GM18907 (cell line): ENCODE measurements around the gene ROPN1L.

Experiments
- ATAC-seq: cut with Tn5 transposase; IDR thresholded peaks from one replicate; pipeline ENCODE4 v1.9.1; 2021; ENCODE audit warnings: mild to moderate bottlenecking, moderate library complexity; ENCODE audit not compliant: unreplicated experiment

Gene ROPN1L

GRCh38 chr5:10427201-10427600 lies 14.5 kb upstream of the ROPN1L start:
- ATAC-seq = no peak

DNA sequence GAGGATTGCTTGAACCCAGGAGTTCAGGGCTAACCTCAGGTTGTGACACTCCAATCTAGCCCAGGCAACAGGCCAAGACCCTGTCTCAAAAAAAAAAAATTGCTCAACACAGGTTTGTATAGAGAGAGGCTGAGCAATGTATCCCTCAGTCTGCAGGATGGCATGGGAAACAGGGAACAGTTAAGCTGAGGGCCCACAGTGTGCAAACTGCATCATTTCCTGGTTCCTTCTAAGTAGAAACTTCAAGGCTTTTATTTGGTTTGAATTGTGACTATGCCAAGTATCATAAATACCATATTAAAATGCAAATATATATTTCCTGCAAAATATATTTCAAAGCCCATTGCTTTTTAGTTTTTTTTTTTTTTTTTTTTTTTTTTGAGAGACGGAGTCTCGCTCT lies 13.7 kb upstream of the ROPN1L start:
- no peak for ATAC-seq

- ATAC-seq = no peak
These were observed 10.3 kb upstream of the ROPN1L start for GRCh38 chr5:10431415-10431814.

GRCh38 chr5:10432059-10433008 lies 9.3 kb upstream of the ROPN1L start:
- no peak for ATAC-seq

GRCh38 chr5:10434392-10434791 lies 7.3 kb upstream of the ROPN1L start:
- no peak for ATAC-seq

GRCh38 chr5:10438301-10438700 lies 3.4 kb upstream of the ROPN1L start:
- no peak for ATAC-seq

- no peak for ATAC-seq
These were observed 2.0 kb upstream of the ROPN1L start for GRCh38 chr5:10439692-10440091.

DNA sequence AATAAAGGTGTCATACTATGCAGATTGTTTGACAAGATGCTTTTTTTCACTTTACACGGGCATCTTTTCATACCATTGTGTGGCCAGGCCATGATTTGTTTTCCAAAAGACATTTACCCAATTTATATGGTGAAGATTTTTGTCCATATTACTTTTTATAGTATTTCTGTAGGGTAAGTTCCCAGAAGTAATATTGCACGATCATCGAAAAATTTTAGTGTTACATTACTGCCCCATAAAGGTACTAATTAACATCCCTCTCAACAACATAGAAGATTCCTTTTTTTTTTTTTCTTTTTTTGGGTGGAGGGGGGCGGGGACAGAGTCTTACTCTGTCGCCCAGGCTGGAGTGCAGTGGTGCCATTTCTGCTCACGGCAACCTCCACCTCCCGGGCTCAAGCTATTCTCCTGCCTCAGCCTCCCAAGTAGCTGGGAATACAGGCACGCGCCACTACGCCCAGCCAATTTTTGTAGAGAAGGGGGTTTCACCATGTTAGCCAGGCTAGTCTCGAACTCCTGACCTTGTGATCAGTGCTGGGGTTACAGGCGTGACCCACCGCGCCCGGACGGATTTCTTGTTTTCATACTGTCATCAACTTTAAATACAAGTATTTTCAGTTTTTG lies 1.2 kb upstream of the ROPN1L start:
- ATAC-seq = no peak

- ATAC-seq = peak; percentile 46
These were observed 335 bp downstream of the ROPN1L start for GRCh38 chr5:10441992-10442435.

GRCh38 chr5:10442576-10442975 lies 897 bp downstream of the ROPN1L start:
- ATAC-seq = no peak

DNA sequence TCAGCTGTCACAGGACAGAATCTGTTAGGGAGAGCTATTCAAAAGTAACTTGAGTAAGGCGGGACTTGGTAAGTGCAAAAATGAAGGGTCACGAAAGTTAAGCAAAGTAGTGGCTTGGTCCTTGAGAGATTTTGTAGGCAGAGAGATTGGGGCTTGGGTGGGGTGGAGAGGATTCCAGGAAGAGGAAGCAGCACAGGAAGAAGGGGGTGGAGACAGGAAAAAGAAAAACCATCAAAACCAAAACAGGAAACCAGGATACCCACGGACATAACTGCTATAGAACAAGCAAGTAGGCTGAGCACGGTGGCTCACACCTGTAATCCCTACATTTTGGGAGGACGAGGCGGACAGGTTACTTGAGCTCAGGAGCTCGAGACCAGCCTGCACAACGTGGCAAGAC lies 3.7 kb downstream of the ROPN1L start:
- ATAC-seq = no peak

DNA sequence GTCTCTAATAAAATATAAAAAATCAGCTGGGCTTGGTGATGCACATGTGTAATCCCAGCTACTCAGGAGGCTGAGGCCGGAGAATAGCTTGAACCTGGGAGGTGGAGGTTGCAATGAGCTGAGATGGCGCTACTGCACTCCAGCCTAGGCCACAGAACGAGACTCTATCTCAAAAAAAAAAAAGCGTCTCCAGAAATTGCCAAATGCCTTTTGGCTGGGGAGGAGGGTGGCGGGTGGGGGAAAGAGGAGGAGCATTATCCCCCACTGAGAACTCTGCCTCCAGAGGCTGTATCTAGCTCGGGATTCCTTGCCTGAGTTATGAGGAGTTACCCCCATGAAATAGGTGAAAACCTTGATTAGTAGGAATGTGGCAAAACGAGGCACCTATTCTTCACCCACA lies 4.8 kb downstream of the ROPN1L start:
- no peak for ATAC-seq

GRCh38 chr5:10447041-10447440 lies 5.4 kb downstream of the ROPN1L start:
- ATAC-seq = no peak

DNA sequence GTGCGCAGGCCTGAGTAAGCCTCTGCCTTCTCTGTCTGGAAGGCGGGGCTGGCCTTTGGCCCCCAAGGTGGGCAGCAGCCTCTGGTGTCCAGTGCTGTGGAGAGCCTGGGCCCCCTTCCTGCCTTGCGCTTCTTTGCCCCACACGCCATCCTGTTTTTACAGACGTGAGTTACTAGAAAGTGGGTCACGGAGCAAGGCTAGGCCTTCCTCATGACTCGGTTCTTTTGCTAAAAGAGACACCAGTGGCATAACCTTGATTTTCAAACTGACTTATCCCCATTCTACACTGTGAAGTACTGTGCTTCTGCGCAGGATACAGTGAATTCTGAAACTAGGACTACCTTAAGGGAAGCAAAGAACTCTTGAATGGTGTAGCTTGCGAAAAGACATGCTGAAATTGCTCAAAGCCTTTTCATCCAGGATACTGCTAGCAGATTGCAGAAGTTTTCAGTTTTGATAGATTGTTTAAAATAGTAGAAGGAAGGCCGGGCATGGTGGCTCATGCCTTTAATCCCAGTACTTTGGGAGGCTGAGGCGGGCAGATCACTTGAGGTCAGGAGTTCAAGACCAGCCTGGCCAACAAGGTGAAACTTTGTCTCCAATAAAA lies 7.2 kb downstream of the ROPN1L start:
- ATAC-seq = no peak

DNA sequence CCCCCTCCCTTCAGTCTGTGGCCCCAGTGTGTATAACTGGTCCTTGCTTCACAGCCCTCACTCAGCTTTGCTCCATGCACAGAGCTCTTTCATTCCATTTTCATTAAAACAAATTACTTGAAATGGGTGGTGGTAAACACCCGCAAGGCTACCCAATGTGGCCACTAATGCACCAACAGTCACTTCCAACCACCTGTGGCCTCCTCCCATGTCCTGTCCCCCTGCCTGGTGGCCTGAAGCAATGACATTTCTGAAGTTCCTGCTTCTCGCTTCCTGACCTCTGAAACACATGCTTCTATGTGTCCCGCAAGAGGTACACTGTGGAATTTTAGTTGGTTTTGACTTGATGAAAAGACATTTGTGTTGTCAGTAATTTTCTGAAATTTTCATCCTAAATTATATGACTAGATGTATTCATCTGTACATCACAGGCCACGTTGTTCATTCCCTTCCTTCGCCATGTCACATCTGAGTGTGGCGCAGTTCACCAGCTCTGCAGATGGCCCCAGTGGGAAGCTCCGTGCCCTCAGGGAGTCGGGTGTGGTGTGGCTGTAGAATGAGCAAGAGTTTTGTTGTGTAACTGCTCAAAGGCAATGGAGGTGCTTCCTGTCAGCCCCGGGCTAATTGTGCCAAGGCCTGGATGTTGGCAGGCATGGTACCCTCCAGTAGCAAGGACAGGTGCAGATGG lies 9.6 kb downstream of the ROPN1L start:
- no peak for ATAC-seq

DNA sequence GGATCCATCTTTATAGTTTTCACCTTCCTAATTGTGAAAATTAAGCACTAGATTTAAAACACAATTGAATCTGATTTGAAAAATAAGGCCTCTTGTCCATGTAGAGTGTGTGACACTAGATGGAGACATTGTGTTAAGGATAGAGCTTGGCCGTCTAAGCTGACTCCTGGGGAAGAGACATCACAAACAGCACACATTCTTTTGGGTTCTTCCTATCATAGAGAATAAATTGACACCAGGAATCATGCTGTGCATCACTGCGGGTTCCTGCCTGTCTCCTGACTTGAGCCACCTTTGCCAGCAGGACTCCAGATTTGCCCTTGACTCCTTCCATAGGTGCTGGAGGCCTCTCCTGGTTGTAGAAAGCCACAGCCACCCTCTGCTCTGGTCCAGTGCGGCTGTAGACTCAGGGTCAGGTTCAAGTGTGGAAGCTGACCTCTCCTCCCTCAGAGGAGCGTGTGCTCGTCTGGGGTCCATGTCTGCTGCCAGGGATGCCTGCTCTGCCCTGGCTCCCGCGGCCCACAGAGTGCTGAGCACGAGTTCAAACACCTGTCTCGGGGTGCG lies 11.2 kb downstream of the ROPN1L start:
- peak; percentile 80 for ATAC-seq

GRCh38 chr5:10453545-10453944 lies 11.9 kb downstream of the ROPN1L start:
- ATAC-seq = no peak

DNA sequence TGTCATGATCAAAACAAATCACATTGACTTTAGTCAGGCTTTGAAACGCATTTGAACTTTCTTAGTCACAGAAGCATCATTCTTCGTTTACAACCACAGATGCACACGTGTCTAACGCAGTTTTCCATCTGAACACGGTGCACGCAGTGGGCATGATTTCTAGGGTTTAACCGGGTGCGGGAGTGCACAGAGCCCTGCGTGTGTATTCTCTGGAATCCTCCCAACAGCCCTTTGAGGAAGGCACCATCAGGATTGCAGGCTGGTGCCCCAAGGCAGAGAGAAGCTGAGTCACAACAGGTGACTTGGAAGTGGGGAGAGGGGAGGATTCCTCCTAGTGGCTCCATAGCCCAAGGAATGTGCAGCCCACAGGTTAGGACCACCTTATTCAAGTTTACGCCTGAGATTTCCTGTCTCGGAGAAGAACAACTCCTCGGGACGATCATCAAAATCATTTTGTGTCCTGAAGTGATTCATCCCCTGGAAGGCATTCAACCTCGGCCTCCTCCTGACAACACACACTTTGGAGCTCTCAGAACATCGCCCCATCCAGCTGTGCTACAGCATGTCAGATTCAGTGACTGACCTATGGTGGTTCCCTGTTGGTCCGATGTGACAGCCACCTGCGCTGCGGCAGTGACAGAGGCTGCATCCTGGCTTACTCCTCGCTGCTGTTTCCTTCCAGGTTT lies 13.1 kb downstream of the ROPN1L start:
- no peak for ATAC-seq

DNA sequence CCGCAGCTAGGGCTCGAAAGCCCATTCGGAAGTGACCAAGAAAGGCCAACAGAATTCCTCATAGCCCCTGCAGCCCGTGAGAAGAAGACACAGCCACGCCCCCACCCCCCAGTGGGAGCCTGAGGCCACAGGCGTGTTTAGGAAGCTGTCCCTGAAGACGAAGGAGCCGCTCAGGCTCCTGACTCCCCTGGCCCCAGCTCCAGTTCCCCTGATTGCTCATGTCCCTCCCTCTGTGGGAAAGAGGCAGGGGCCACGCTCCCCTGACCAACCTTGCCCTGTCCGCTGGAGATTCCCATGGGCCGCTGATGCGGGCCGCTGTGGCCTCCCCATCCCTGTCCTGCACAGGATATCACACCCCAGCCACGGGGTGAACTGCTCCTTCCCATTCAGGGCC lies 13.6 kb downstream of the ROPN1L start:
- no peak for ATAC-seq
